ENCODE measurements around the gene MIA. TPM values are rescaled to one million over a fixed set of nuclear protein-coding genes. Genes with fewer than 3 reads are reported as not detected.
A peak's percentile ranks its signal among the peaks of the same experiment; 100 is the strongest.

Gene MIA
- total and polyA plus RNA-seq, 7 donors = 2.1 to 19.1 (median 12.0) TPM; not detected in 1

DNA sequence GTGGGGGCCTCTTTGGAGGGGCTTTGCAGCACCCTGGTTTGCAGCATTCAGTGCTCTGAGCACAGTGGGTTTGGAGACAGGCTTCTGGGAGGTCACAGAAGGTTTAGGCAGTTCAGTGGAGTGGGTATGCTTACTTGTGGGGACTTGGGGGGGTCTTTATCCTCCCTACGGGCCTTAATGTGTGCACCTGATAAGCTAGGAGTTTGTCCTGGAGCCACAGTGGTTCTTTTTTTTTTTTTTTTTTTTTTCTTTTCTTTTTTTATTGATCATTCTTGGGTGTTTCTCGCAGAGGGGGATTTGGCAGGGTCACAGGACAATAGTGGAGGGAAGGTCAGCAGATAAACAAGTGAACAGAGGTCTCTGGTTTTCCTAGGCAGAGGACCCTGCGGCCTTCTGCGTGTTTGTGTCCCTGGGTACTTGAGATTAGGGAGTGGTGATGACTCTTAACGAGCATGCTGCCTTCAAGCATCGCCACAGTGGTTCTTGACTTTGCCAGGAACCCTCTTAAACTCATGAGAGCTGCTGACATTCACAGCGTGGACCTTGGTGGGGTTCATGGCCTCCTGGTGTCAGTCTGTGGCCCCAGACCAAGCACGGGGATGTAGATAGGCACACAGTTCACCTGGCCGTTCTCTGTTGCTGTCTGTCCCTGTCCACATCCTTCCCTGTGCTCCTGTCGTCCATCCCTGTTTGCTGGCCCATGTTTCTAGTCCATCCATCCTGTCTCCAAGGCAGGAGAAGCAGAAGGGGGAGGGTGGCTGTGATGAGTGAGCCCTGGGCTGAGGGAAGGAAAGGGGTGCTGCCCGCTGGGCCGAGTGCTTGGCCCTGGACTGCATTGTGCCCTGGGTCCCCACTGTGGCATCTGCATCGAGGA is 26.3 kb downstream of the MIA start:
- TF ChIP-seq EP300 (IDR thresholded peaks at IDR 0.05) = no peak
- no peak for TF ChIP-seq POLR2A (IDR thresholded peaks at IDR 0.05)
- TF ChIP-seq POLR2AphosphoS5 (IDR thresholded peaks at IDR 0.05) = no peak
- TF ChIP-seq CTCF (IDR thresholded peaks at IDR 0.05) = no peak
- peak overlapping the region in 3 of 4 donors; percentile 69 to 100 (median 78) for H3K4me3 ChIP-seq
- H3K27ac ChIP-seq = peak overlapping the region; percentile 89 to 99 (median 96)
- intact Hi-C loops (cut with DNase I) = no loop called here
- H3K4me1 ChIP-seq = peaks cover 0 to 78% (median 76%) of the 10 kb centered on the region in 4 donors
- H3K9me3 ChIP-seq = no peaks in the 10 kb centered on the region
- WGBS, 2 donors = 53 to 60% methylated on average over 13 of the region's 13 CpGs
- no peak for DNase-seq
- peaks cover 0 to 22% (median 9%) of the 10 kb centered on the region in 4 donors for H3K36me3 ChIP-seq
- H3K27me3 ChIP-seq = no peaks in the 10 kb centered on the region

- Histone ChIP-seq H3K9me3 (no peaks in the 10 kb centered on the region), H3K36me3 (peaks cover 4 to 25% (median 12%) of the 10 kb centered on the region in 4 donors), H3K27ac (peak overlapping the region; percentile 89 to 99 (median 96)), H3K4me1 (peaks cover 0 to 85% (median 84%) of the 10 kb centered on the region in 4 donors), H3K27me3 (no peaks in the 10 kb centered on the region), H3K4me3 (peak overlapping the region in 3 of 4 donors; percentile 20 to 100 (median 21))
- TF ChIP-seq POLR2AphosphoS5 (IDR thresholded peaks at IDR 0.05) = peak in 2 of 4 donors; percentile 22 to 39
- TF ChIP-seq CTCF (IDR thresholded peaks at IDR 0.05) = no peak
- intact Hi-C loops (cut with DNase I) = no loop called here
- DNase-seq = peak; percentile 92
- WGBS, 2 donors = 15 to 30% methylated on average over 11 of the region's 11 CpGs
These were observed 27.2 kb downstream of the MIA start for GRCh38 chr19:40802300-40803169.

DNA sequence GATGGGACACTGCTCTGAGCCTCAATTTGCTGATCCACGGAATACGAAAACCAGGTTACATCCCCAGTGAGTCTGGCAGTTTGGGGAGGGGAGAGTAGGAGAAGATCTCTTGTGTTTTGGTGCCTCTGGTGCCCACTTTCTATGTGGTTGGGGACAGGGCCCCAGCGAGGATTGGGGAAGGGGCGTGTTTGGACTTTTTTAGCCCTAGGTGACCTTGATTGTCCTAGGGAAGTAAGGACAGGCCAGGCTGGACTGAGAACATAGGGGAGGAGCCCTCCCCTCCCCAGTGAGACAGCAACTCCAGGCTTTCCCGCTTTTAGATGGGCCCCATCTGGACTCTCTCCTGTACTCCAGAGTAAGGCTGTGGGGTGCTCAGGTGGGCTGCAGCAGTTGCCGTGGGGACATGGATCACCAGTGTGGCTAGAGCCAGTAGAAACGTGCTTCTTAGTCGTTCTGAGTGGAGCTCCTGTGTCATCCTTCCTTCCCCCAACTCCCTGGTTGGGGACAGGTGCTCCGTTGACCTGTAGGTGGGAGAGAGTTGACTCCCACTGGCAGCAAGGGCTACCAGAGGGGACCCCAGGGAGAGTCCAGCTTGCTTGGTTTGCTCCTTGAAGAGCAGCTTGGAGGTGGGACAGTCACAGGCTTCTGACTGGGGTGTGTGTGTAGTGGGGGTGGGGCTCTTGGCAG is 28.0 kb downstream of the MIA start:
- 27 to 48% methylated on average over 9 of the region's 9 CpGs for WGBS, 2 donors
- DNase-seq = no peak
- peak overlapping the region; percentile 89 to 99 (median 96) for H3K27ac ChIP-seq
- peak overlapping the region in 3 of 4 donors; percentile 6 to 100 (median 21) for H3K4me3 ChIP-seq
- no peak for TF ChIP-seq POLR2AphosphoS5 (IDR thresholded peaks at IDR 0.05)
- TF ChIP-seq POLR2A (IDR thresholded peaks at IDR 0.05) = no peak
- no peak for TF ChIP-seq CTCF (IDR thresholded peaks at IDR 0.05)
- TF ChIP-seq EP300 (IDR thresholded peaks at IDR 0.05) = no peak
- H3K9me3 ChIP-seq = no peaks in the 10 kb centered on the region
- H3K27me3 ChIP-seq = no peaks in the 10 kb centered on the region
- peaks cover 0 to 81% (median 79%) of the 10 kb centered on the region in 4 donors for H3K4me1 ChIP-seq
- intact Hi-C loops (cut with DNase I) = no loop called here
- peaks cover 5 to 33% (median 18%) of the 10 kb centered on the region in 4 donors for H3K36me3 ChIP-seq

Measured in sigmoid colon (tissue), 7 donors.